Coronary artery (tissue), 2 donors: ENCODE data around the gene CSTB.
A peak's percentile ranks its signal among the peaks of the same experiment; 100 is the strongest.

Source experiments
- DNase-seq: peaks from one replicate; pipeline ENCODE4 v3.0.0-alpha.2; 2017; ENCODE audit warnings: low spot score
- H3K27ac ChIP-seq, 2 donors: fragments of 200-600 bp; sonication (generic); one replicate each; pipeline ENCODE4 v1.5.1; 2016 to 2019
- H3K4me3 ChIP-seq: fragments of 200-600 bp; sonication (generic); 2 replicates; pipeline ENCODE4 v1.5.1; 2016; ENCODE audit warnings: mild to moderate bottlenecking, moderate library complexity
- TF ChIP-seq, protein P1 (sequence below): fragments of 200-600 bp; sonication (generic); IDR thresholded peaks from one replicate; pipeline ENCODE4 v1.5.1; 2019; ENCODE audit warnings: antibody characterized with exemption

CSTB gene

GRCh38 chr21:43759651-43760050 lies 16.5 kb downstream of the CSTB start:
- Histone ChIP-seq H3K4me3 (no peak overlapping the region), H3K27ac (no peak overlapping the region)
- TF ChIP-seq, protein P1, sequence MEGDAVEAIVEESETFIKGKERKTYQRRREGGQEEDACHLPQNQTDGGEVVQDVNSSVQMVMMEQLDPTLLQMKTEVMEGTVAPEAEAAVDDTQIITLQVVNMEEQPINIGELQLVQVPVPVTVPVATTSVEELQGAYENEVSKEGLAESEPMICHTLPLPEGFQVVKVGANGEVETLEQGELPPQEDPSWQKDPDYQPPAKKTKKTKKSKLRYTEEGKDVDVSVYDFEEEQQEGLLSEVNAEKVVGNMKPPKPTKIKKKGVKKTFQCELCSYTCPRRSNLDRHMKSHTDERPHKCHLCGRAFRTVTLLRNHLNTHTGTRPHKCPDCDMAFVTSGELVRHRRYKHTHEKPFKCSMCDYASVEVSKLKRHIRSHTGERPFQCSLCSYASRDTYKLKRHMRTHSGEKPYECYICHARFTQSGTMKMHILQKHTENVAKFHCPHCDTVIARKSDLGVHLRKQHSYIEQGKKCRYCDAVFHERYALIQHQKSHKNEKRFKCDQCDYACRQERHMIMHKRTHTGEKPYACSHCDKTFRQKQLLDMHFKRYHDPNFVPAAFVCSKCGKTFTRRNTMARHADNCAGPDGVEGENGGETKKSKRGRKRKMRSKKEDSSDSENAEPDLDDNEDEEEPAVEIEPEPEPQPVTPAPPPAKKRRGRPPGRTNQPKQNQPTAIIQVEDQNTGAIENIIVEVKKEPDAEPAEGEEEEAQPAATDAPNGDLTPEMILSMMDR, result no peak
- DNase-seq, result no peak

- Histone ChIP-seq H3K27ac (peak overlapping the region; percentile 60 to 61), H3K4me3 (no peak overlapping the region)
- TF ChIP-seq, protein P1, result no peak
- DNase-seq, result no peak
Measured at GRCh38 chr21:43758811-43759210, 17.3 kb downstream of the CSTB start.

DNA sequence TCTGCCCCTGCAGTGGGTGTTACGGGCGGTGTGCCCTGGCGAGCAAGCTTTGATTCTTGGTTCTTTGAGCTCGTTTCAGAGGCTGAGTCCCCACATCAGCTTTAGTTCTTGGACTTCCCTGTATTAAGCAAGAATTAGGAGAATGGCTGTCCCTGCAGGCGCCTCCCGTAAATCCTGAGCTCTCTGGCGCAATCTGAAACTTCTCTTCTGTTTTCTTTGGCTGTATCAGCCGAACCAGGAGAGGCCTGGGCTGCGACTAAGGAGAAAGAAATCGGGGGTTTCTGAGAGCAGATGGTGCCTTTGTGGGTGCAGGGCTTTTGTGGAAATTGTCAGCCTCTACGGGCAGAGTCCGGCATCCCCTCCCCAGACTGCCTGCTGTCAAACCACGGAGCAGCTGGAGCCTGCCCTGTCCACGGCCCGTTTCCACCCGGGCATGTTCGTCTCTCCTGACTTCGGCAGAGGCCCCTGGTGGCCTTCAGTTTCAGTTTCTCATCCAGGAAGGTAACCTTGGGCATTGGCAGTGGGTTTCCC lies 17.9 kb downstream of the CSTB start:
- DNase-seq, result no peak
- peak overlapping the region; percentile 50 for H3K4me3 ChIP-seq
- TF ChIP-seq, protein P1, result no peak
- H3K27ac ChIP-seq, result peak overlapping the region; percentile 60 to 61

- Histone ChIP-seq H3K27ac (peak overlapping the region; percentile 60 to 61), H3K4me3 (peak overlapping the region; percentile 25)
- no peak for DNase-seq
- TF ChIP-seq, protein P1, result no peak
Measured at GRCh38 chr21:43757601-43758000, 18.5 kb downstream of the CSTB start.

GRCh38 chr21:43755820-43756594 lies 20.1 kb downstream of the CSTB start:
- H3K4me3 ChIP-seq, result no peak overlapping the region
- no peak for DNase-seq
- TF ChIP-seq, protein P1, result no peak
- no peak overlapping the region for H3K27ac ChIP-seq

DNA sequence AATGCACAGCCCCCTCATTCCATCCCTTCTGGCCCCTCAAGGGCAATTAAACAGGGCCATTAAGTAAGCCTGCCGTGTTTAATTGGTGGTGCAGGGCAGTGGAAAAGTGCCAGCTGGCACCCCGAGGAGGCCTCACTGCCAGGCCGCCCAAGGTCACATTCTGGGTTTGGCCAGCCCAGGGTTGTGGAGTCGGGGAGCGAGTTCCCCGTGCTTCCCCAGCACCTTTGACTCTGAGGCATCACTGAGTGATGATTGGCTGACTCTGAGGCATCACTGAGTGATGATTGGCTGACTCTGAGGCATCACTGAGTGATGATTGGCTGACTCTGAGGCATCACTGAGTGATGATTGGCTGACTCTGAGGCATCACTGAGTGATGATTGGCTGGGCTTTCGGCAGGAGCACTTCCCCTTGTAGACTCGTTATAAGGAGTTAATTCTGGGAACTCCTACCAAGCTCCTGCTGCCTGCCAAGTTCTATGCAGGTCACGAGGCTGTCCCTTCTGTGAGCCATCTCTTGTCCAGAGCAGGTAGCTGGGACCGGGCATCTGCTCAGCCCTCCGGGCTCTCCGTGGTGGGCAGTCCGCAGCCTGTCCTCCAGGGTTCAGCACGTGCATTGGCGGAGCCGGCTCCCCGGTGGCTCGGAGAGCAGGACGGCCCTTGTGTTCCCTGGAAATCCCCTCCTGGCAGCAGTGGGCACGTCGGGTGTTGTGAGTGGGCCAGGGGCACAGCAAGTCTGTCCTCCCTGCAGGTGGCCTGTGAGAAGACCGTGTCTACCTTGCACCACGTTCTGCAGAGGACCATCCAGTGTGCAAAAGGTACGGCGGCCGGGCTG lies 20.9 kb downstream of the CSTB start:
- TF ChIP-seq, protein P1, result no peak
- no peak for DNase-seq

More for the DNA sequence above, 20.9 kb downstream of the CSTB start:
- no peak overlapping the region for H3K27ac ChIP-seq
- no peak overlapping the region for H3K4me3 ChIP-seq
